ENCODE measurements around the gene RBMS3.
A peak's percentile ranks its signal among the peaks of the same experiment; 100 is the strongest.
"Not testable (repeated sequence)": the region's sequence is repeated elsewhere in the genome, so short reads cannot be mapped to it uniquely, and the experiment has no call there.

RBMS3 gene

DNA sequence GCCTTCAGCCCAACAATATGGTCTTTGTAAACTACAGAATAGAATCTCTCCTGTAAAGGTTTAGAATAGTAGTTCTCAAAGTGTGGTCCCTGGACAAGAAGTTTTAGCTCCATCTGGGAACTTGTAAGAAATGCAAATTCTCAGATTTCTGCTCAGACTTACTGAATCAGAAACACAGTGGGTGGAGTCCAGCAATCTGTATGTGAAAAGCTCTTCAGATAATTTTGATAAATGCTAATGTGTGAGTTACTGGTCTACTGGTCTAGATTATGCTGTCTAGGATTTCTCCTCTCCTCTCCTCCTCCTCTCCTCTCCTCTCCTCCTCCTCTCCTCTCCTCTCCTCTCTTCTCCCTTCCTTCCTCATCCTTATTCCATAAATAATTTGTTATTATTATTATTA, 57.5 kb downstream of the RBMS3 start:
- no peak for DNase-seq (ENCODE audit: low spot score)

GRCh38 chr3:29339016-29339833, 58.4 kb downstream of the RBMS3 start:
- peak; percentile 65 for DNase-seq (ENCODE audit: low spot score)

DNA sequence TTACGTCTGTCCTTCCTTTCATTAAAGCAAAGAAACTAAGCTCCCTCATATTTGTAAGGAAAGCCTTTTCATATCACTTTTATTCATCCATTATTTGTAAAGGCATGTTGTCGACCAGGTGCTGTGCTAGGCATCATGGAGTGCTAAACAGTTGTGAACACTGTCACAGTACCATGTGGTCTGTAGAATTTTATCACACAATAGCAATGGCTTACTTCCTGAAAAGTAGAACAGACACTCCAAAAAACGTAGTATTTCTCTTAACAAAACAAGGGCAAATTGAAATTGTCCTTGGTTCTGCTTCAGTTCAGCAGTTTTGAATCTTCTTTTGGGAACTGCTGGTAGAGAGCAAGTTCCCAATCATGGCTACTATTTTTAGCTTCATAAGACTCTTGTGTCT, 63.3 kb downstream of the RBMS3 start:
- DNase-seq (ENCODE audit: low spot score) = no peak

GRCh38 chr3:29344935-29345334, 64.1 kb downstream of the RBMS3 start:
- no peak for DNase-seq (ENCODE audit: low spot score)

DNA sequence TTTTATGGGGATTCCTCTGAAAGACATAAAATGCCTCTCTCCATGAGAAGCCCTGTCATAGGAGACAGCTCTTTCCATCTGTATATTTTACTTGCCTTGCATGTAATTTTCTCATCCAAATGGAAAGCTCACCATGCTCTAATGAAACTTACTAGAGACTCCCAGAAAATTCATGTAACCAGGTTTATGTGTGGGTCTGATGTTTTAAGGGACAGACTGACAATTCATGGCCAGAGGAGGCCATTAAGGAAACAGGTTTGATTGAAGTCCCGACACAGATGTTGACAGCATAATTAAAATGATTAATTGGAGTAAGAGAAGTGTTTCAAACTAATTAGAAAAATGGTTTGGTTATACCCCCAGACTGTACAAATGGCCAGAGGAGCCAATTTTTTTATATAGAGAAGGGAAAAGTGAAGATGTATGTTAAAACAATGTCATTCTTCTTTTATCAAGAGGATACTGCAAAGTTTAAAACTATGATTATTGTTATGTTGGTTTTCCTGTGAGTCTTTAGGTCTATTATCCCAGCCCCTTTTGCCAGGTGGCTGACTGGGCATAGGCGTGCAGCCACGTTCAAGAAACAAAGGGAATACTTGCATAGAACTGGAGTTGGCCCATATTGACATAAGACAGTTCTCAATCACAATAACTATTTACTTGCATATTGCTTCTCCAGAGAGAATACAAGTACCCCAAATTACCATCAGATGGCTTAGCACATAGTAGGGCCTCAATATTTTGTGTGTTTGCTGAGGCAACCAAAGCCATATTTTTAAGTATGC, 64.8 kb downstream of the RBMS3 start:
- DNase-seq (ENCODE audit: low spot score) = no peak

GRCh38 chr3:29346828-29347227, 66.0 kb downstream of the RBMS3 start:
- DNase-seq (ENCODE audit: low spot score) = no peak

- DNase-seq (ENCODE audit: low spot score) = no peak
Measured at GRCh38 chr3:29347412-29347811, 66.5 kb downstream of the RBMS3 start.

- no peak for DNase-seq (ENCODE audit: low spot score)
Measured at GRCh38 chr3:29348316-29348715, 67.4 kb downstream of the RBMS3 start.

DNA sequence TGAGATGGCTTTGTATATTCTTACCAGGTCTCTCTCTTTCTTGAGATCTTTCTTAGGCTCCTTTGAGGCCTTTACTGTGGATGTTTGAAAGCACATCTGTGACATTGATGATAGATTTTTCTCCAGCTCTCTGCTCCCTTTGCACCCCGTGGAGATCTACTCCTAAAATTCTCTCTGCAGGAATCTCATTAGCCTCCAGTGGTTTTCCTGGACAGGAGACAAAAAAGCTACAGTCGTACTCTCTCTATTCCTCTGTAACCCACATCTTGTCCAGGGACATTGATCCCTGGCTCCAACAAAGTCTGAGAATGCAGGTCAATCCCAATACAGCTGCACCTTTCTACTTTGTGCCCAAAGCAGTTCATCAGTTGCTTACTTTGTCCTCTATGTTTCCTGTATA, 68.2 kb downstream of the RBMS3 start:
- no peak for DNase-seq (ENCODE audit: low spot score)

- no peak for DNase-seq (ENCODE audit: low spot score)
Measured at GRCh38 chr3:29353807-29354206, 72.9 kb downstream of the RBMS3 start.

DNA sequence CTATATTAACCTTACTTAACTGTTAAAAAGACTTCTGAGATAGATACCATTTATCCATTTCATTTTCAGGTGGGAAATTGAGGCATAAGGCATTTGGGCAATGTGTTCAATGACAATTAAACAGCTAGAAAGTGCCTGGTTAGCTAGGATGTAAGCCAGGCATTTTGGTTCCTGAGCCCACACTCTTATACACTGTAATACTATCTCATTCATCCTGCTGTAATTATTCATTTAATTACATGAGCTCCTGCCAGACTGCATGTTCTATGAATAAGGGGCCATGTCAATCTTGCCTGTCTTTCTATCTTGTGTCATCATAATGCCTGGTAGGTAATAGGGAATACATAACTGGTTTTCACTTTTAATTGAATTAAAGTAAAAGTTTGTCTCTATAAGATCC, 74.0 kb downstream of the RBMS3 start:
- DNase-seq (ENCODE audit: low spot score) = no peak

DNA sequence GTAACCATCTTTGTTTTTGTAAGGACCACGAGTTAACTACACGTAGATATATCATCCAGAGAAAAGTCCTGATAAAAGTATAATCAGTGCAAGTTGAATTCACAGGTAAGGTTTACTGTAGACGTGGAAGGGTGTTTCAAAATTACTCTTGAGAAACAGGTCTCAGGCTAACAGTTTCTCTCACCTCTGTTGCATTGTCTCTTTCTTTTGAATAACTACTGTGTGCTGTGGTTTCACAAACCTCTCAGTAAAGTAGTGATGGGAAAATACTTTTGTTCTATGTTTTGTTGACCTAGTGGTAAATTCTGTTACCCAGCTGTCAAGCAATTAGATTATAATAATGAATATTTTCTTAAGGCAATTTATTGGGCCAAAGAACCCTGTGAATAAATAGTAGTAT, 75.2 kb downstream of the RBMS3 start:
- no peak for DNase-seq (ENCODE audit: low spot score)

DNA sequence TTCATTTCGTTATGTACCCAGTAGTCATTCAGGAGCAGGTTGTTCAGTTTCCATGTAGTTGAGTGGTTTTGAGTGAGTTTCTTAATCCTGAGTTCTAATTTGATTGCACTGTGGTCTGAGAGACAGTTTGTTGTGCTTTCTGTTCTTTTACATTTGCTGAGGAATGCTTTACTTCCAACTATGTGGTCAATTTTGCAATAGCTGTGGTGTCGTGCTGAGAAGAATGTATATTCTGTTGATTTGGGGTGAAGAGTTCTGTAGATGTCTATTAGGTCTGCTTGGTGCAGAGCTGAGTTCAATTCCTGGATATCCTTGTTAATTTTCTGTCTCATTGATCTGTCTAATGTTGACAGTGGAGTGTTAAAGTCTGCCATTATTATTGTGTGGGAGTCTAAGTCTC, 79.4 kb downstream of the RBMS3 start:
- DNase-seq (ENCODE audit: low spot score) = not testable (repeated sequence)

- DNase-seq (ENCODE audit: low spot score) = no peak
Measured at GRCh38 chr3:29363110-29363509, 82.2 kb downstream of the RBMS3 start.

DNA sequence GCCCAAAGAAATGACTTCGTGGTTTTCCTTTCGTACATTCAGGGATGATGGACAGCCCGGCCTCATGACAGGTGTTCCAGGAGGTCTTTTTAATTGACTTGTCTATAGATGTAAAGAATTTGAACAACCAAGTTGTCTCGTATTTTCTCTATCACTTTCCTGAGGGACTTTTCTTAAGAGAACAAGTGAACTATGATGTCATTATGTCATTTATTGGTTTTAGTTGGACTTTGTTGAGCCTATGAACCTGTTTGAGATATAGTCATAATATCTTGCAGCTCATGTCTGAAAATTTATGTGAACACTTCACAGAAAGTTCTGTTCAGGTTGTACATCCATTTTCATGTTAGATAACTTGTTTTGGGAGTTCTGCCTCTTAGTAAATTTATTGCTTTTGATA, 89.2 kb downstream of the RBMS3 start:
- DNase-seq (ENCODE audit: low spot score) = no peak

DNA sequence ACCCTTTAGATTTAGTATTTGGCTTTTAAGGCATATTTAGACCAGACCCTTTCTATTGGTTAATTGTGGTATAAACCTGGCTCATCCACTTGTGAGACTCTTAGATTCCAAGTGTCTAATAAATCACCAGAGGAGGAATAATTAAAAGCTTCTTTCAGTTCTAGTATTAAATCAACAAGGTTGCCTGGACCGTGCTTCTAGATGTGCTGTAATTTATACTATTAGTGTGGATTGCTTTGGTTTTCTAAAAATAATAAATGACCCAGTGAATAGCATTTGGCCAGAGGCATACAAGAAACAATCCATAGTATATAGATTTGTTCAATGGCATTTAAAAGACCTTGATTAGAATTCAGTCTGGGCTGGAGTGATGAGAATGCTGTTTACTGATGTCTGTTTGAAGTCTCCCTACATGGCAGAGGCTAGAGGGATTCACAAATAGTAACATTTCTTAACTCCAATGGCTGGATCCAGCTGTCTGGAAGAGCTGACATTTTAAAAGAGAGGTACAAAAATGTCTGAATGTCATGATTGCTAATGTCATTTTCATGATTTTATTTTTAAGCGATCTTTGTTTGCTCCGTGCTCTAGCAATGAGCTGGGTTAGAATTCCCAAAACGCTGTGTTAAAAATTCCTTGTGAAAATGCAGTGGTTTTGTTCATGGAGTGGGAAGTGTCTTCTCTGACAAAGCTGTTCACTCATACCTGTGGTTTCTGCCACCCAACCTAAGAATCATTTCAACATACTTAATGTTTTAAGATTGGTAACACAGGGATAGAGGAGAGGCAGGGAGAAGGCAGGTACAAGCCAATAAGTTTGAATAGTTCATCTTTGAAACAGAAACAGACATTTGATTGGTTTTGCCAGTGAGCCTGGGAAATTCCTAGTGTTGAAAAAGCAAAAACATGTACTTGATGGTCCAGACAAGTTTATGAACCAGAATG, 89.9 kb downstream of the RBMS3 start:
- no peak for DNase-seq (ENCODE audit: low spot score)

GRCh38 chr3:29373131-29373680, 92.3 kb downstream of the RBMS3 start:
- no peak for DNase-seq (ENCODE audit: low spot score)

GRCh38 chr3:29374226-29374625, 93.4 kb downstream of the RBMS3 start:
- no peak for DNase-seq (ENCODE audit: low spot score)

DNA sequence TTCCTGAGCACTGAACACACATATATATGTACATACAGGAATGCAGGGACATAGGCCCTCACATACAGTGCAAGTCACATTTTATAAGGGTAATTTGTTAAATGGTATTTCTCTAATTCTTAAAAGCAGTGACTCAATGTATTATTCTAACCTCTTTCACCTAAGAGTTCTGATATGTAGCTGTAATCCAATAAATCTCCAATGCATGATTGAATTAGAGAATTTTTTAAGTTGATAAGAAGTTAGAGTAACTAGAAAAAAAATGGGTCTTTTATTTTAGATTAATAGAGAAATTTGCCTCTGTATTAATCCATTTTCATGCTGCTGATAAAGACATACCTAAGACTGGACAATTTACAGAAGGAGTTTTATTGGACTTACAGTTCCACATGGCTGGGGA, 98.2 kb downstream of the RBMS3 start:
- no peak for DNase-seq (ENCODE audit: low spot score)

GRCh38 chr3:29381595-29381994, 100.7 kb downstream of the RBMS3 start:
- peak; percentile 34 for DNase-seq (ENCODE audit: low spot score)

DNA sequence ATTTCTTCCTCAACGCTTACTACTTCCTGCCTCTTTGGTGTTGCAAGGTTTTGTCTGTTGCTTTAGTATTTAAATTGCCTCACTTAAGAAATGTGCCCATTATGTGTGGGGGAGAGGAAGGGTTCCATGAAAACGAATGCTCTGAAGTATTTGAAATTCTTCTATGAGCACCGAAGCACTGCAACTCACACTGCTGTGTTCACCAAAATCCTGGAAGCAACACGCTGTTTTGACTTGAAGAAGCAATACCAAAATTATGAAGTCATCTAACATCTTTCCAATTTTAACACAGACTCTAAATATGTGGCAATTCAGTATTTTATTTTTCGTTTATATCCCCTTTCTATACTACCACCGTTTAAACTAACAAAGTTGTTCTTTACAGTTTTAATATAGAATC, 101.5 kb downstream of the RBMS3 start:
- DNase-seq (ENCODE audit: low spot score) = no peak

DNA sequence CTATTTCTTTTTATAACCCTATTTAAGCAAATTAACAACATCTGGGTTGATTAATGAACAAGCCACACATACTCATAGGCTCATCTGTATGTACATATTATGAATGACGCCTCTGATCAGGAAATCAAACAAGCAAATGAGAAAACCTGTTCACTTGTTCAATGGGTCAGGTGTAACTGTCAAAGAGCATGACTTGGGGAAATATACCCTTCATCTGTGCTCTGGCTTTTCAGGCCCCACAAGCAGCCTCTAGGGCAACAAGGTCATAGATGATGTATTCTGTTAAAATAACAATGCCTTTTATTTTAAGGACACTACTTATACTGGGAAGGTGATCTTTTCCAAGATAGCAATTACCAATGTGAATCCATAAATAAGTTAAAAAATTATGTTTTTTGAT, 102.0 kb downstream of the RBMS3 start:
- DNase-seq (ENCODE audit: low spot score) = no peak
